ENCODE results near the gene KRT13.
"Not testable (repeated sequence)": the region's sequence is repeated elsewhere in the genome, so short reads cannot be mapped to it uniquely, and the experiment has no call there.

Gene KRT13

DNA sequence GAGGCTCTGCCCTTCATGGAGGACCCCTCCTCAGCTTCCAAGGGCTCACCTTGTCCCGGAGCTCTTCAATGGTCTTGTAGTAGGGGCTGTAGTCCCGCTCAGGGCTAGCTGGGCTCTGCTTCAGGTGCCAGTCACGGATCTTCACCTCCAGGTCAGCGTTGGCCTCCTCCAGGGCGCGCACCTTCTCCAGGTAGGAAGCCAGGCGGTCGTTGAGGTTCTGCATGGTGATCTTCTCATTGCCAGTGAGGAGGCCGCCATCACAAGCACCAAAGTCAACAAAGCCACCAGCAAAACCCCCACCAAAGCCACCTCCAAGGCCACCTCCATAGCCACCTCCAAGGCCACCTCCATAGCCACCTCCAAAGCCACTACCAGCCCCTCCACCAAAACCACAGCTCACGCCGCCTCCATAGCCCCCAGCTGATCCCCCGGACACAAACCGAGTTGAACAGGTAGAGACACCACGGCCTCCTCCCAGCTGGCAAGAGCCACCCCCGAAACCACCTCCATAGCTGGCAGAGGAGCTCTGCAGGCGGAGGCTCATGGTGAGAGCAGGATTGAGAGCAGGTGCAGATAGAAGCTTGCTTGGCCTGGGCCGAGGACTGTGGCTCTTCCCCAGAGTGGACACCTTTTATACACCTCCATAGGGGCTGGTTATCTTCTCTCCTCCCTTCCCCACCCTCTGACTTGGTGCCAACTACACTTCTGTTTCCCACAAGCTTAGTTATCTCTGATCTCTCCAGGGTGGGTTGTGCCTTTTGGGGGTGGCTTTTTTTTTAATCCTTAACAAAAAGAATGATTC is at the start of gene KRT13:
KRT13 (minus strand) TSS at position 606 of the 802 bp plus-strand sequence; CDS start at position 544, 62 bp downstream.
- DNase-seq, result no peak

DNA sequence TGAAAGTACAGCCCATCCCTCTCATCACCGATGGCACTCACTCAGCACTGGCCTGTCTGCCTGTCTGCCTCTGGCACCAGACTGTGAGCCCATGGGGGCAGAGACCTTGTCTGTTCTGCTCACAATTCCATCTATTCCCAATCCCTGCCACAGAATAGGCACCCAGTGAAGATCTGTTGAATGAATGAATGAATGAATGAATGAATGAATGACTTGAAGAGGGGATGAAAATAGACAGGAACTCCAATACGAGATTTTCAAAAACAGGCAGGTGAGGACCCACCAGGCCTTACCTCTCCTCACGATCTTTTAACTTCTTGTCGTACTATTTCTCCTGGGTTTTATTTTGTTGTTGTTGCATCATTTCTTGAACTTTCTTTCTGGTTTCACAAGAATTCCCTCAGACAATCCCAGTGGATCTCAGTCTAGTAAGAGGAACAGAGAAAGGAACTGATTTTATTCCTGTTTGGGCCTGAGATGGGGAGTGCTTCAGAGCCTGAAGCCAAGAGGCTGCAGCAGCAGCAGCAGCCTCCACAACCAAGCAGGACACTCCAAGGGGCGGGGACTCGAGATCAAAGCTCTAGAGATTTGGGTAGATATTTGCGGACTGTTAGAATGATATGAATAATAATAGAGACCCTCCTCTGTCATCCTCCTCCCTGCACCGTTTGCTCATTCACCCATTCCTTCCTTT is 48.7 kb upstream of the KRT13 start:
- DNase-seq, result no peak

DNA sequence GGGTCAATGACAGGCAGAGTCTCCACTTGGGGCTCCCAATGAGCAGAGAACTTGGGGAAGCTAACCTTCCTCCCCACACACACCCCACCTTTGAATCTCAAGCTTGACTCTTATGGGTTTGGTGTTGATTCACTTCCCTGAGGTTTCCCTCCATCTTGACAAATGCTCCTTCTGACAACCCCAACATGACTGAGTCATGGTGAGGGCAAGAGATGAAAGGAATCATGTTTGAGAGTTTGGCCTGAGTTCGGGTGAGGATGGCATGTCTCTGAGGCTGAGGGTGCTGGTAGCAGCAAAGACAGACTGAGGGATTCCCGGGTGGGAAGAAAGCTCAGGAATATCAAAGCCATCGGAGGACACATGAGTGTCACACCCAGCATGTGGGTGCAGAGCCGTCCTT is 47.8 kb upstream of the KRT13 start:
- DNase-seq, result no peak

DNA sequence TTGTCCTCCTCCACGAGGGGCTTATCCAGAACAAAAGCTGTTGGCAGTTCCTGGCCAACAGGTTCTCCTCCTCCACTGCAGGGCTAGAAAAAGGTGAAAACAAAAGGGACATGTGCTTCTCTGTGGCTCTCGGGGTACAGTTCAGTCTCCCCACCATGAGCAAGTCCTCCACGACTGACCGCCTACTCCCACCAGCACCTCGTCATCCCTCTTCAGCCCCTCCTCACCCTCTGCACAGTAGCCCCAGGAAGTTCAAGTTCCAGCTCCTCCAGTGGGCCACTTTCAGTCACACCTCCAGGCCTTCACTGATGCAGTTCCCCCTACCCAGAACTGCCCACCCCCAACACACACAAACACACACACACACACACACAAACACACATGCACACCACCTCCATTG is 47.0 kb upstream of the KRT13 start:
- no peak for DNase-seq

DNA sequence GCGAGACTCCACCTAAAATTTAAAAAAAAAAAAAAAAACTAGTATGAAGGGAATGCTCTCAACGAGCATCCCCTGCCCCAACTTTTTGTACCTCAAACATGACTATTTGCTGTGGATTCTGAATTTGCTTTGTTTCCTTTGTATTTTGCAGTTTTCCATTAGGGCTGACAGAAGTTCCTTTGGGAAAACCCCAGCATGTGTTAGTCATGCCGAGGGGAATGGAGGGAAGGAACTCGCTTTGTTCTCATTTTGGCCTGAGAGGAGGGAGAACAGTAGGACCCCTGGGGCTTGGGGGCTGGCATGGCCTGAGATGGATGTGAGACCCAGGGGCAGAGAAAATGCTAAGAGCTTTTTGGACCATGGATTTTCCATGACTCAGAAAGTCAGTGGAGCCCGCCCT is 46.0 kb upstream of the KRT13 start:
- DNase-seq, result no peak

DNA sequence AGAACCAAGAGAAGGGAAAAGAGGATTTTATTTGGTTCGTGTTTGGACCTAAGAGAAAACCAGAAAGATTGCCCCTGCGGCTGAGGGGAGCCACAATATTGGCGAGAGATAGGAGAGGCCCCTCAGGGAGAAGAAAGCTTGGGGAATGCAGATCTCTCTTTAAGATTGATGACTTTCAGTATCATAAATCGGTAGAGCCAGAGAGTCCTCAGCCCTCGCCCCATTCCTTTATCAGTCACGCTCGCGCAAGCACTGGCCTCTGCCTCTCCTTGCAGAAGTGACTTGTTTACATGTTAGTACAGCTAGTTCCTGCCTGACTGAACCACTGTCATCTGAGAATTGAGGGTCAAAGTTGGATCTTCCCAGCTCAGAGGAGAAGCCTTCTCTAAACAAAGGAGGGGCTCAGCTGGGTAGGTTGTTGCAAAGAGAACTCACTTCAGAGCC is 44.2 kb upstream of the KRT13 start:
- DNase-seq, result no peak

DNA sequence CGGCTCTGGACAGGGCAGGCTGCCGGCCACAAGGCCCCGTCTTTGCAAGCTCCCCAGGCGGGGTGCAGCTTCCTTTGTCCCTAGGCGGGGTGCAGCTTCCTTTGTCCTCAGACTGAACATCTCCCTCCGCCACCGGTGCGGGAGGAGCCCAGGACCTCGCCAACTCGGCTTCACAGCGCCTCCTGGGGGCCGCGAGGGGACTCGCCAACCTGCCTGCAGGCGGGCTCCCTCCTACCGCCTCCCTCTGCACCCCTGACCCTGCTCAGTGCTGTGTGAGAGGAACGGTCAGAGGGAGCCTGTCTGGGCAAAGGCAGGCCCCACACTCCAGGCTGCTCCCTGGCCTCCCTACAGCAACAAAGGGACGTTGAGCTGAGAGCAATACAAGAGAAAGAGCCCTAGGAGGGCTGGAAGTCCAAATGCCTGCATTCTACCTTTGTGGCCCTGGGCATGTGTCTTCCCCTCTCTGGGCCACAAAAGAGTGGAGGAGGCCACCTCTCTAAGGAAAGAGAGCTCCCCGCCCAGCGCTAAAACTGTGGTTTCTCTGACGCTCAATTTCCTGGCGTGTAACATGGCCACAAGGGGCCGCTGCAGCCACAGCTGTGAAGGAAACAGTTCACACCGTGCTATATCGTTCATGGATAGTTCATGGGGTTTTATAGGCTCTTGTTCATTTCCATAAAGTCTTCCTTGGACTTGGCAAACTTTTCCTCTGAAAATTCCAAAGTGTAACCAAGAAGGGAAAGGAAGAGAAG is 43.6 kb upstream of the KRT13 start:
- peak; percentile 68 for DNase-seq

DNA sequence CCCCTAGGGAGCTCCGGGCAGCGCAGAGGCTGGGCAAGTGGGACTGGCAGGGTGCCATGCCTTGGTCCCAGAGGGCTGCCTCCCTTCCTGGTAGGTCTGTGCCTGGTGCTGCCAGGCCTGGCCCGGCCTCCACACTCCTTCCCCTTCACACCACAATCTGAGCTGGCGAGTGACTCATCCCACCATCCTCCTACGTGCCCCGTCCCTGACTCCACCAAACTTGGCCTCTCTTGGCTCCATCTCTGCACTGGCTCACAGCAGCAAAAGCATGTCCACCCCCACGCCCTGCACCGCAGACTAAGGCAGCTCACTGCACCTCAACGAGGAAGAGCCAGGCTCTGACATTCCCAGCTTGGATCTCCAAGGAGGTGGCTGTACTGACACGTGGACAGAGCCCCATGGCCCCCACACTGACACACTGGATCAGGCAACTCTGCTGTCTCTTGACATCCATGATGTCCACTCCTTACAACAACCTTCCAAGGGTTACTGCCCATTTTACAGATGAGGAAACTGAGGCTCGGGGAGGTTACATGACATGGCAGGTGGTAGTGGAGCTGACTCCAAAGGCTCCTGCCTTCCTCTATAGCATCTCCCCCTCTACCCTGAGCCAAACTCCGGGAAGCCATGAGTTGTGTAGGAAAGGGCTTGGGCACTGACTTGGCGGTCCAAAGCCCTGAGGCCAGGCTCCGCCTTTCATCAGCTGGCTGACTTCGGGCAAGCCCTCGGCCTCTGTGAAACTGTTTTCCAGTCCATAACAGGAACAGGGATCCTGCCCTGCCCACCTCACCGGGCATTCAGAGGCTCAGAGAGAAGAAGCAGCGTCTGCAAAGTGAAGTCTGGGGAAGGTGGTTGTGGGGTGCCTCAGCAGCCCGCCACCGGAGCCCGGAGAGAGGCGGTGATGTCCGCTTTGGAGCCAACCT is 42.8 kb upstream of the KRT13 start:
- DNase-seq, result no peak

DNA sequence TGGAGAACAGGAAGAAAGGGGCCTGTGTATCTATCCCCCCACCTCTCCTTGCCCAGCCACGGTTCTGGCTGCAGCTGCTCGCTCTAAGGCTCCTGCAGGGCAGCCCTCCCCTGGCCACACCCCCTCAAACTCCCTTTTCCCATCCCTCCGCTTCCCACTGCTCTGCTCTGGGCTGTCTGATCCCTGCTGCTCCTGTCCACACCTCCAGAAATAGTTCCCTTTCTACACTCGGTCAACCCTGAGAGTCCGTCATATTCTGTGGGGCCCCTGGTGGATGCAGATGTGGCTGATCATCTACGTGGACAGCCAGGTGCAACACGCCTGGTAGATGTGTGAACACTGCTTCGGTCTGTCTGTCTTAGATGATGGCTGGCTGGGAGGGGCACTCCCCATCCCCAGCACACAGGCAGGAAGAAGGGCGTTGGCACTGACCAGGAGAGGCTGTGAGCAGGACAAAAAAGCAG is 42.0 kb upstream of the KRT13 start:
- no peak for DNase-seq

DNA sequence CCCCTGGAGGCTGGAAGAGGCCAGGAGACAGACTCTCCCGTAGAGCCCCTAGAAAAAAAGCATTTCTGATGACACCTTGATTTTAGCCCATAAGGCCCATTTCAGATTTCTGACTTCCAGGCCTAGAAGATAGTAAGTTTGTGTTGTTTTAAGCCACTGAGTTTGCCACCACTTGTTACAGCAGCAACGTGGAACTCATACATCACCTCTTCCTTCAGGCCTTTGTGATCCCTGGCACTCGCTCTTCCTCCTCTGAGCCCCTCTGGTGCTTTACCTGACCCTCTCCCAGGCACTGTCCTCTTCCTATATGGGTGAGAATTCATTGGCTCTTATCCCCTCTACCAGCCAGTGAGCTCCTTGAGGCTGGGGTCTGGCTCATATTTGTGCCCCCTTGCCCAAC is 41.4 kb upstream of the KRT13 start:
- no peak for DNase-seq

DNA sequence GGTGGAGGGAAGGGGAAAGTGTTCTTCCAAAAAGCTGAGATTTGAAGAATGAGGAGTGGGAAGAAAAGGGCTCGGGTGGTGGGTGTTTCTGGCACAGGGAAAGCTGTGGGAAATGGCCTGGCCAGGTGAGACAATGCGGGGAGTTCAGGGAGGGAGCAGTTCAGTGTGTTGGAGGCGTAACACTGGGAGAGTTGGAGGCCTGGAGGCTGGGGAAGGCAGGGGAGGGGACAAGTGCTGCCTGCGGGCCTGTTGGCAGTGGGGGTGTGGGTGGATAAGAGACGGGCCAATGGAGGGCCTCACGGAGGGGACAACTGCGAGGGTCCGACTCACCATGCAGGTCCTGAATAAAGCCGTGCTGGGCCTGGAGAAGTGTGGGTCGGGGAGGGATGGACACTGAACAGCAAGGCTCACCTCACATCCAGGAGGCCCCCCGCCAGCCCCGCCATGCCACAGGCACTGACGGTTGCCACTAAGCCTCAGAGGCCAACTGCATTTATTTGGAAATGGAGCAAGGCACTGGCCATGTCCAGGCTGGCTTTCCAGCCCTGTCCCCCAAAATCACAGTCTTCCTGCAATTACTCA is 40.5 kb upstream of the KRT13 start:
- no peak for DNase-seq

DNA sequence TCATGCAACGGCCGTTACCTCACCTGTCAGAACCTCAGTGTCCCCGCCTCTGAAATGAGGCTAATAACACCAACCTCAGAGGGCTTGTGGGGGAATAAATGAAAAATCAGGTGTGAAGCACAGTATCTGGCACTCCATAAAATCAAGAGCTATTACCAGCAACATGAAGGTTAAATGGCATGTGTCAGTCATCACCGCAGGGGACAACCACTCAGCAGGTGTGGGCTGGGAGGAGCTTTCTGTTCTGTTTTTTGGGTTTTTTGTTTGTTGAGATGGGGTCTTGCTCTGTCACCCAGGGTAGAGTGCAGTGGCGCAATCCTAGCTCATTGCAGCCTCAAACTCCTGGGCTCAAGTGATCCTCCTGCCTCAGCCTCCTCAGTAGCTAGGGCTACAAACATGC is 39.5 kb upstream of the KRT13 start:
- DNase-seq, result no peak

DNA sequence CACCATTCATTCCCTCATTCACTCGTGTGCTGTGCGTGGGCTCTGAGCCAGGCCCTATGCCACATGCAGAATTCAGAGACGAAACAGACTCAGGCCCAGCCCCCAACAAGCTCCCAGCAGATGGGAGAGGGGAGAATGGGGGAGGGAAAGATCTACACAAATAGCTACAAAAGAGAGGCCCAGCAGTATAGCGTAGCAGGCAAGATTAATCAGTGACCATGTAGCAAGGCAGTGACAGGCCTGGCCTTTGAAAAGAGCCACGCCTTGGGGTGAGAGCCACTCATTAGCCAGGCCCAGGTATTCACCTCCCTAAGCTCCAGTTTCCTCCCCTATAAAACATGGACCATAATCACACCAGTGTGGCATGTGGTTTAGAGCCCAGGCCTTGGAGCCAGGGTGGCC is 39.1 kb upstream of the KRT13 start:
- DNase-seq, result no peak

DNA sequence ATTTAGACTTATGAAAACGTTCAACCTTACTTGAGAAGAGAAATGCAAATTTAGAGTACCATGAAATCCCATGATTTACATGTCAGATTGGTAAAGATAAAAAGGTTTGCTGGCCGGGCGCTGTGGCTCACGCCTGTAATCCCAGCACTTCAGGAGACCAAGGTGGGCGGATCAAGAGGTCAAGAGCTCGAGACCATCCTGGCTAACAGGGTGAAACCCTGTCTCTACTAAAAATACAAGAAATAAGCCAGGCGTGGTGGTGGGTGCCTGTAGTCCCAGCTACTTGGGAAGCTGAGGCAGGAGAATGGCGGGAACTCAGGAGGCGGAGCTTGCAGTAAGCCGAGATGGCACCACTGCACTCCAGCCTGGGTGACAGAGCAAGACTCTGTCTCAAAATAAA is 37.4 kb upstream of the KRT13 start:
- not testable (repeated sequence) for DNase-seq

DNA sequence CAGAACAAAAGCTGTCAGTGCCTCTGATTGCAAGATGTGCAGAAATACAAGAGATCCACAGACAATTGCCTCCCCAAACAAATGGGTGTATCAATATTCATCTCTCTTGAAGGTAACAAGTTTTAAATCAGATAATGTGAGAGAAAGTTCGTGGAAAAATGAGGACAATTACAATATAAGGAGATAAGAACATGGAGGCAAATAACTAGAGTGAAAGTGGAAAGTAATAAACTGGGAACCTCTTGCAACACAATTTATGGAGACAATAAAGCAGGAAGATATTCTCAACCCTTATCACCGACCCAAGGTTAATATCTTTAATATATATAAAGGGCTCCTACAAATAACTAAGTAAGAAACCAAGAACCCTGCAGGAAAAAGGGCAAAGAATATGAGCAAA is 36.9 kb upstream of the KRT13 start:
- DNase-seq, result no peak

DNA sequence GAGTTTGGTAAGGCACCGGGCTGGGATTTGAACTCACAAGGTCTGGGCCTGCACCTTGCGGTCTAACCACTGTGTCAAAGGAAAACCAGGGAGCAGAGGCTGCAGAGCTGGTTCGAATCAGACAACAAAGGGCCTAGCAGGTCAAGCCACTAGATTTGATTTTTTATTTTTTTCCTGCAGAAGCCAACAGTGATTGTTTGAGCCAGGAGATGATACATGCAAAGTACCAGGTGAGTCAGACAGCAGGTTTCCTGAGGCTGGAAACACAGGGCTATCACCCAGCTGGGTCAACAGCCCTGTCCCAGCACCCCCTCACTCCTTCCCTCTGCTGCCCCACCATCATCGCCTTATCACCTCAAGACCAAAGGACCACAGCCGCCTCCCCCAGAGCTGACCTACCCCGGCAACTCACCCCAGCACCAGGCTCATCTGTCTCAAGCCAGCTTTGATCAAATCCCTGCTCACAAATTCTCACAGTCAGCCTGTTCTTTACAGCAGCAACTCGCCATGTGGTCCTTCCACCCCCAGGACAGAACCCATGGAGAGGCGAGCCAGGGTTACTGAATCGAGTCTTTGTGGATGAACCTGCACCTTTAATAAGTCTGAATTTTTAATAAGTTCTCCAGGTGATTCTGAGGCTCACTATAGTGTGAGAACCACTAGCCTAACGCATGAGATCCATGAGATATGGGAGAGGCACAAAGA is 35.7 kb upstream of the KRT13 start:
- DNase-seq, result no peak

DNA sequence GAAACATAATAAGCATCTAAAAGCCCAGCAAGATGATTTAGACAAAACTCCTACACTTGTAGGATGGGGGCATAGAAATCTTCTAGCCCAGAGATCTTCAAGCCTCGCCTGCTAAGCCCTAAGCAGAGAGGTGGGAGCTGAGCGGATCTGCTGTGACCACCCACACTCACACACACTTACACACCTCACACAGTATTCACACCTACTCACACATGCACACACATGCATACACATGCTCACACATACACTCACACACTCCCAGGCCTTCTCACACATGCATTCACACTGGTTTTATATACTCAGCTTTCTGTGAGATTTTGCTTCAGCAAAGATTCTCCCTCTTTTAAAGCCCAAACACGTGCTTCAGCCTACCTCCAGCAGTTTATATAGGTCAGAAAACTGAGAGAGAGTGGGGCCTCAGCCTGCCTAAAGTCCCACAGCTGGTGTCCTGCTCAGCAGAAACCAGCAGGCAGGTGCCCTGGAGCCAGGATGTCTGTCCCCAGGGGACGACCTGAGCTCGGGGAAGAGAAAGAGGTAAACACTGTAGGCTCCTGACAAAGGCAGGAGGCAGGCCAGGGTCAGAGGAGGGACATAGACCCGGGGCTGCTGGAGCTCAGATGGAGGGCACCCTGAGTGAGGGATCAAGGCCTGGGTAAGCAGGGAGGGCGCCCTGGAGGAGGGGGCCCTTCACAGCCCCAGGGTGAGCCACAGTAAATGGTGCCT is 34.7 kb upstream of the KRT13 start:
- no peak for DNase-seq

DNA sequence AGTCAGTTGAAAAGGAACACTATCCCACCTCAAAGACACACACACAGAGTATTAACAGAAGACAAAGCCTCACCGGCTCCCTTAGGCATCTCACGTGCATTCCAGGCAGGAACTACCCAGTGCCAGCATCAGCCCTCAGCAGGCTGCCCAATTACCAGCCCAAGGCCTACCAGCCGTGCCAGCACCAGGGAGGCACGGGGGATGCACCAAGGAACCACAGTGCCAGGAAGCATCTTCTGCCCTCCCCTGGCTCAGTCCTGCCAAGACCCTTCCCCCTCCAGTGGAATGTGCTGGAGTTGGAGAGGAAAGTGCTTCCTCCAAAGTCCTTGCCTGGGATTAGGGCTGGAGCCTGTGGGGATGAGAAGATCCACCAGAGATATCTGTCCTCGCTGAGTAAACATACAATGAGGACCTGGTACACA is 33.7 kb upstream of the KRT13 start:
- no peak for DNase-seq

DNA sequence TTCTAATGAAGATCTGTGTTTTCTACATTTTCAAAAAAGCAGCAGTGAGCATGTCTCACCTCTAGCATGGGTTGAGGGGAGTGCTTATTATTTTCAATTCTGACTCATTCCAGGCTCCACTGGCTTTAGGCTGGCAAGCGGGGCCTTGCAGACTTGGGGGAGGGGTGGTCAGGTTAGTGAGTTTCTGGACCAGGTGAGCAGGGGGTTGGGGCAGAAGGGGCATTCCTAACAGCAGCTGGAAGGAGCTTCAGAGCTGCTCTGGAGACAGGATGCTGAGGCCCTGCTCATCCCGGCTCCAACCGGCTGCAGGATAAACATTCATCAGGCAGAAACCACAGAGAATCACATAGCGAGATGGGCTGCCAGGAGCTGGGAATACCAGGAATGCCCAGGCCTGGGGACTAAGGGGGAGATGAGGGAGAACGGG is 33.2 kb upstream of the KRT13 start:
- DNase-seq, result no peak

DNA sequence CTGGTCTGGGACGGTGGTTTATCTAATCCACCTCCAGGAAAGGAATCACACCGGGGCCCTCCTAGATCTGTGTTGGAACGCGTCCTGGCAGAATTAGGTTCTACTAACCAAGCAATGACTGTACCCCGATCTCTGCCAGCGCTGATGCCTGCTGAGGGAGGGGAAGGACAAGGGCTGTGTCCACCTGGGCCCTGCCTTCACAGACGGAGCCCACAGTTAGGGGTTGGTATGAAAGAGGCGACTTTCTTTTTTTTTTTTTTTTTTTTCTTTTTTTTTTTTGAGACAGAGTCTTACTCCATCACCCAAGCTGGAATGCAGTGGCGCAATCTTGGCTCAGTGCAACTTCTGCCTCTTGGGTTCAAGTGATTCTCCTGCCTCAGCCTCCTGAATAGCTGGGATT is 32.6 kb upstream of the KRT13 start:
- no peak for DNase-seq

DNA sequence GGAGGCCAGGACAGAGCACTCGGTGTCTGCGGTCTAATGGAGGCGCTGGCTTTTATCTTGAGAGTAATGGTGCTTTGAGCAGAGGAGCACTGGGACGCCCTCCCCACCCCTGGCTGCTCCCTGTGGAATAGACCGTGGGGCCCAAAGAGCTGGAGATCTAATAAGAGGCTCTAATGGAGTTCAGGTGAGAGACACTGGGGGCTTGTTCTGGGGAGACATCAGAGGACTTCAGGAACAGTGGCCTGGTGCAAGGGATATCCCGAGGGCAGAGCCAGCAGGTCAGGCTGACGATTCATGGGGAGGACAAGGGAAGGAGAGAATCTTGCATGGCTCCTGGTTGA is 32.2 kb upstream of the KRT13 start:
- no peak for DNase-seq

Data from NCI-H2029 treated with DMSO at 0.1 percent for 48 hours (cell line).